Left forelimb (tissue), 1 donor: ENCODE results near the gene NTN4.
"Not testable (repeated sequence)": the region's sequence is repeated elsewhere in the genome, so short reads cannot be mapped to it uniquely, and the experiment has no call there.

ENCODE experiments used
- DNase-seq: peaks from one replicate; pipeline ENCODE4 v3.0.0-alpha.2; 2018; ENCODE audit warnings: low spot score

The NTN4 gene

DNA sequence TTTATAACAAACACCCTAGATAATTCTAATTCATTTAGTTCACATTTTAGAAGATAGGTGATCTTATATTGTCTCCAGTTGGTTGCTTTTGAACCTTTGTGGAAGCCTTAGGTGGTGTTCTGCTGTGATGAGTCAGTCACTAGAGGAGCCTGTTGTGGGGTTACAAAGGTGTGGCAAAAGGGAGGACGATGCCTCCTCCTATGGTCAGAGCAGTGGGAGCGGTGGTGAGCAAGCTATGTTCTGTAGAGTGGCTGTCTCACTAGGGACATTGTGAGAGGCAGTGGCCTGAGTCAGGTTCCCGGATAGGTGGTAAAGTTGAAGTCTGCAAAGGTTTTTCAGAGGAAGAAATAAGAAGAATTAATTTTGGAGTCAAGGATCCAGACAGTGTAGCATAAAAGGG, 167.7 kb downstream of the NTN4 start:
- no peak for DNase-seq

DNA sequence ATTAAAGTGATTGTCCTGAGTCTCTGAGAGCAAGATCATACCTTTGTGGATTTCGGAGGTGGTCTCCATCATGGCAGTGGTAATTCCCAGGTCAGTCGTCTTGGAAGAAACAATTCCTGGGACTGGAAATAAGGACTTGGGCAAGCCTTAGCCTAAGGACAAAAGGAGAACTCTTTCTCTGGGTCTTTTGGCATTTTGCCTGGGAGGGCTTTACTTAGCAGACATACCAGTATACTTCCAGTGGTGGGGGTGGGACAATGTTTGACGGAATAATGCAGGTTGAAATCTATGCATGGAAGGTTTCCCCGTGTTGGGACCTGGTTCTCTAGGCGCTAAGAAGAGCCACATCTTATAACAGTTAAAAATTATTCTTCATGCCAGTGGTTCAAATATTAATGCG, 168.8 kb downstream of the NTN4 start:
- no peak for DNase-seq

DNA sequence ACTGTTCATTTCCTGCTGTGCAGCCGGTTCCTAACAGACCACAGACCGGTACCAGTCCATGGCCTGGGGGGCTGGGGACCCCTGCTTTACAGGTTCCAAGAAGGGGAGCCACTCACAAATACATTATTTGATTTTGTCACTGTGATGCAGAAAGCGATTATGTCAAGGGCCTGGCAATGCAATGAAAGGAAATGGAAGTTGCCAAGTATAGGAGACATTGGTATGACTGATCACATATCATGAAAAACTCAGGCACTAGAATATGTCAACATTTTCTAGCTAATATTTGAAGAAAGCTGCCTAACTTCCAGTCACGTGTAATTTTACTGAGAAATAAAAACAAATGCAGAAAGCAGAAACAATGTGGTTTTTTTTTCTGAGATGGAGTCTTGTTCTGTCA, 170.4 kb downstream of the NTN4 start:
- no peak for DNase-seq

DNA sequence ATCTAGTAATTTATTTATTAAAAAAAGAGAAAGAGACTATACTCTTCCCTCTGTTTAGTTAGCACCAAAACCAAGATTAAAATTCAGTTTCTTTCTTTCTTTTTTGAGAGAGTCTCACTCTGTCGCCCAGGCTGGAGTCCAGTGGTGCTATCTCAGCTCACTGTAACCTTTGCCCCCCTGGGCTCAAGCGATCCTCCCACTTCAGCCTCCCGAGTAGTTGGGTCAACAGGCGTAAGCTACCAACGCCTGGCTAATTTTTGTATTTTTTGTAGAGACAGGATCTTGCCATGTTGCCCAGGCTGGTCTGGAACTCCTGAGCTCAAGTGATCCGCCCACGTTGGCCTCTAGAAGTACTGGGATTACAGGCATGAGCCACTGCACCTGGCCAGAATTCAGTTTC, 174.1 kb downstream of the NTN4 start:
- DNase-seq, result not testable (repeated sequence)

DNA sequence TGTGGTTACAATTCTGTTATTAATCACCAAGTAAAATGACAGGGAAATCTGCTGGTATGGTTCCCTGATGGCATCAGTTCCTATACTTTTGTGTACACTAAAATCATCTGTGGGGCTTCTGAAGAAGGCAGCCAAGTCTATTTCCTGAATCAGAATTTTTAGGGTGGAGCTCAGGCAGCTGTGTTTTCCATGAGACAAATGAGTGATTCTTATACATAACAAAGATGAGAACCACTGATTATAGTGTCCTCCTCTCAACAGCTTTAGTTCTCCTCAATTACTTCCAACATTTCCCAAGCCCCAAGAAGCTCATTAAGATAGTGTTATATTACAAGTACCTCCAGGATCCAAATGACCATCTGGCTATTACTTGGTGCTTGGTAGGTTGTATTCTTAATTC, 174.8 kb downstream of the NTN4 start:
- no peak for DNase-seq

DNA sequence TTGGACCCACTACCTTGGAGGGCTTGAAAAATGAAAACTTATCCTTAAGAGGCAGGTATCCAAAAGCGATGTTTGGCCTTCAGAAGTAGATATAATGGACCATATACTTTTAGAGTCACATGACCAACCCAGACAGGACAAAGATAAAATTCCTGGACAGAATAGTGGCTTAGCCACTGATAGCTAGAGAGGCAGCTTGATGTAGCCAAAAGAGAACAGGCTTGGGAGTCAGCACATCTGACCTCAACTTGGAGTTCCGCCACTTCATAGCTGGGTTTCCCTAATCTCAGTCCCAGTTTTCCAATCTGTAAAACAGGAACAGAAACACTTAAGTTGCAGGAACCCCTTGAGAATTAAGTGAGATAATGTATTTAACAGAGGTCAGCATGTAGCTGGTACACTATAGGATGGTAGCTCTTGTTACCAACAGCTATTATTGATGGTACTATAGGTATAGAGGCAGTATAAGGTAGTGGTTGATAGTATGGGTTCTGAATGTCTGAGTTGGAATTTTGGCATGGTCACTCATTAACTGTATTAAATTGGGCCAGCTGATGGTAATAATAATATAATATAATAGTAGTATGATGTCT, 176.1 kb downstream of the NTN4 start:
- DNase-seq, result no peak

DNA sequence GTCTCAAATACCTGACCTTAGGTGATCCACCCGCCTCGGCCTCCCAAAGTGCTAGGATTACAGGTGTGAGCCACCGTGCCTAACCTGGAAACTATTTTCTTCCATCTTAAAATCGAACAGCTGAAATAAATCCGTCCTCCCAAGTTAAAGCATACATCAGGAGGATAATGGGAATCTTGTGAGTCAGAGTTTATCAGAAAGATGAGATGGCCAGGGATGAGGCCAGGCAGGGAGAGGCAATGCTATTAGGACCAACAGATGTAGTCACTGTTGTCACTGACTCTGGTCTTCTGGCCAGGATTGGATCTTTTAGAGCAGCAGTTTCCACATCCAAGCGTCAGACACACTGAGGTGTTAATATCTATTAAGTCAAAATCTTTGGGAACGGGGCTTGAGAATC, 177.5 kb downstream of the NTN4 start:
- DNase-seq, result no peak

DNA sequence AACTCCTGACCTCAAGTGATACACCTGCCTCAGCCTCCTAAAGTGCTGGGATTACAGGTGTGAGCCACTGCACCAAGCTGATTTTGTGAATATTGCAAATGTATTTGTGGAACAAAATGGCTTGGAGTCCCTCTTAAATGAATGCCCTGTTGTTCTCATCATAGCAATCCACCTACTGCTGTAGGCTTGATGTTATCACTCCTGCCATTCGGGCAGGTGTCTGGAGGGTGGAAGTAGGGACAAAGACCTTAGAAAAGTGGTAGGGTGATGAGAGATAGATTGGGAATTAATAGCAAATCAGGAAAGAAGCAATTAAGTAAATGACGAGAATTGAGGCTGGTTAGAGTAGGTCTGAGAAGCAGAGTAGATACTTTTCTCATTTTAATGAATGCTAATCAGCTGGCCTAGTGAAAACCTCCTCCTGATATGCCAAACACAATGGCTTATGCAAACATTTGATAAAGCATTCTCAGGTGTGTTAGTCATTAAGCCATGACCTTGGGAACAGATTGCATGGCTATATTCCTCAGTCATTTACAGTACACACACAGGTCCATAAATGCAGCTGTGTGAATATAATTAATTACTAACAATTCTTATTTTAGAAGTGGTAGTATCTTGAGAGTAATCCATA, 178.8 kb downstream of the NTN4 start:
- DNase-seq, result no peak

DNA sequence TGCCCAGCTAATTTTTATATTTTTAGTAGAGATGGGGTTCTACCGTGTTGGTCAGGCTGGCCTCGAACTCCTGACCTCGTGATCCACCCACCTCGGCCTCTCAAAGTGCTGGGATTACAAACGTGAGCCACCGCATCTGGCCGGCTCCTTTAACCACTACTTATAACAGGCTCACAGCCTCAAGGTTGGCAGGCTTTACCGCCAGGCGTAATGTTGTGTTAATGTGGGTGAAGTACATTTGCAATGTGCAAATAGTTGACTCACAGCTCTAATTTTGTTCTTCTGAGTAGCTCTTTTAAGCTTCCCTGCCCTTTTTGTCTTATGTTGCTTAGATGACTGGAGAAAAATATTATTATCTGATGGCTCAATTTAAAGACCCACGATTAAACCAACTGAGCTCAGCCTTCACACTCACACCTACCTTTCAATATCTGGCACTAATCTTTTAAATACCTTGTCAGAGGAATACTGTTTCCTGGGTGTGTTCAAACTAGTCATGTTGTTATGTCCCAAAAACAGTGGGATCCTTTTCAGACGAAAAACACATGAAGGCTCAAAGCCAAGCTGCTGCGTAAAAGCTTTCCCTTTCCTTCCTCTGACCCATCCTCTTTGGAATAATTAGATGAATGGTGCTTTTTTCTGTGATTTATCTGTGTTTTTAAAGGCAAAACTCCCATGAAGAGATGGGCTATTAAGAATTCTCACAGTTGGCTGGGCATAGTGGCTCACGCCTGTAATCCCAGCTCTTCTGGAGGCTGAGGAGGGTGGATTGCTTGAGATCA, 182.1 kb downstream of the NTN4 start:
- DNase-seq, result no peak
